ENCODE data around the gene TRIM65. TPM values are rescaled to one million over a fixed set of nuclear protein-coding genes. Genes with fewer than 3 reads are reported as not detected.

TRIM65 gene
- total and polyA plus RNA-seq, 2 of the 4 experiments (the other 2 are of a cell fraction), result 7.9 to 10.6 TPM

- H3K9me3 ChIP-seq (ENCODE audit: control insufficient read depth, insufficient read depth, low read length), result no peaks in the 10 kb centered on the region
- no peak overlapping the region for H3K23ac ChIP-seq (ENCODE audit: low read depth, low read length)
- no peak overlapping the region; the same call in 1 of the 2 replicates for H2AK5ac ChIP-seq (ENCODE audit: low read depth, low read length)
- H3K36me3 ChIP-seq (ENCODE audit: control insufficient read depth, insufficient read depth, low read length), result peaks cover 22% of the 10 kb centered on the region; the same call in 1 of the 2 replicates
- H4K91ac ChIP-seq (ENCODE audit: insufficient read depth, low read depth, low read length), result no peak overlapping the region
- H3K56ac ChIP-seq (ENCODE audit: extremely low read depth, insufficient read depth, low read length), result no peak overlapping the region
- no peak overlapping the region for H3K4ac ChIP-seq (ENCODE audit: low read depth, low read length)
- no peak overlapping the region for H3K4me2 ChIP-seq (ENCODE audit: low read depth, low read length)
- no peak overlapping the region for H4K5ac ChIP-seq (ENCODE audit: low read depth, low read length)
- H3K9ac ChIP-seq (ENCODE audit: low read depth, low read length), result no peak overlapping the region
- H3K18ac ChIP-seq (ENCODE audit: low read depth, low read length), result no peak overlapping the region
- peaks cover 6% of the 10 kb centered on the region for H3K4me1 ChIP-seq (ENCODE audit: control insufficient read depth, insufficient read depth, low read length)
- no peak overlapping the region for H3K27ac ChIP-seq (ENCODE audit: insufficient read depth, low read length)
- dilution Hi-C loops (cut with HindIII; ENCODE audit: low sequenced_read_pairs, unreplicated experiment) (no loop called here), in situ Hi-C loops (cut with MboI; ENCODE audit: low sequenced_read_pairs) (no loop called here), intact Hi-C loops (cut with micrococcal nuclease) (no loop called here)
- no peak overlapping the region for H3K14ac ChIP-seq (replicated peaks; ENCODE audit: low read depth, low read length)
- H2BK20ac ChIP-seq (ENCODE audit: low read depth, low read length), result no peak overlapping the region
- WGBS, 2 experiments (ENCODE audit: extremely low coverage in 2 of 2, insufficient read length in 1 of 2), result no CpG with 5 or more reads among the region's 22 CpGs
- no TSS peak for BruUV-seq (replicated peaks)
- H4K8ac ChIP-seq (ENCODE audit: low read depth in 2 of 2, low read length in 2 of 2), result no peak overlapping the region
- no peak overlapping the region for H2AFZ ChIP-seq (replicated peaks; ENCODE audit: low read length, poor library complexity)
- no peak overlapping the region for H2AK9ac ChIP-seq (replicated peaks; ENCODE audit: low read depth, low read length, poor library complexity)
- ATAC-seq (ENCODE audit: low read depth), result no peak
- CTCF ChIA-PET, result interaction anchor here (1.0 kb wide), 1 partner anchor 13 kb away, joined by 3 read pairs; no protein-coding TSS in a partner anchor
- 0 out of 4 replicates have a peak, but pooled peaks cover 0 to 2% of the 10 kb centered on the region in 2 experiments for H3K79me1 ChIP-seq (ENCODE audit: low read depth in 1 of 2, low read length in 2 of 2)
- DNase-seq, result no peak
- no peak overlapping the region for H3K4me3 ChIP-seq (ENCODE audit: insufficient read depth, low read depth, low read length)
- POLR2A ChIA-PET (ENCODE audit: unreplicated experiment), result no interaction called here
- no peak overlapping the region for H2BK120ac ChIP-seq (ENCODE audit: low read depth, low read length)
- no peaks in the 10 kb centered on the region; the same call in 1 of the 2 replicates for H4K20me1 ChIP-seq (ENCODE audit: insufficient read depth, low read length)
- H3K9me1 ChIP-seq (ENCODE audit: insufficient read depth, low read length), result 0 out of 2 replicates have a peak, but pooled peaks cover 4% of the 10 kb centered on the region
- H2BK5ac ChIP-seq (ENCODE audit: low read depth, low read length, poor library complexity, severe bottlenecking), result no peak overlapping the region
- H2BK15ac ChIP-seq (ENCODE audit: low read depth, low read length), result no peak overlapping the region
- no peaks in the 10 kb centered on the region for H3K27me3 ChIP-seq (ENCODE audit: control insufficient read depth, insufficient read depth, low read length)
- TF ChIP-seq CHD1 (IDR thresholded peaks at IDR 0.05; ENCODE audit: low read depth, low read length), result no peak
- TF ChIP-seq RAD21 (IDR thresholded peaks at IDR 0.05; ENCODE audit: low read length), result no peak
- no peak for TF ChIP-seq POLR2A (IDR thresholded peaks at IDR 0.05; ENCODE audit: low read depth, low read length)
- TF ChIP-seq ELK1 (IDR thresholded peaks at IDR 0.05; ENCODE audit: borderline replicate concordance, low read depth, low read length), result no peak
- TF ChIP-seq RCOR1 (IDR thresholded peaks at IDR 0.05; ENCODE audit: insufficient replicate concordance, low read length), result no peak
- TF ChIP-seq MAZ (IDR thresholded peaks at IDR 0.05; ENCODE audit: borderline replicate concordance, low read depth, low read length), result no peak
- TF ChIP-seq, protein P1, sequence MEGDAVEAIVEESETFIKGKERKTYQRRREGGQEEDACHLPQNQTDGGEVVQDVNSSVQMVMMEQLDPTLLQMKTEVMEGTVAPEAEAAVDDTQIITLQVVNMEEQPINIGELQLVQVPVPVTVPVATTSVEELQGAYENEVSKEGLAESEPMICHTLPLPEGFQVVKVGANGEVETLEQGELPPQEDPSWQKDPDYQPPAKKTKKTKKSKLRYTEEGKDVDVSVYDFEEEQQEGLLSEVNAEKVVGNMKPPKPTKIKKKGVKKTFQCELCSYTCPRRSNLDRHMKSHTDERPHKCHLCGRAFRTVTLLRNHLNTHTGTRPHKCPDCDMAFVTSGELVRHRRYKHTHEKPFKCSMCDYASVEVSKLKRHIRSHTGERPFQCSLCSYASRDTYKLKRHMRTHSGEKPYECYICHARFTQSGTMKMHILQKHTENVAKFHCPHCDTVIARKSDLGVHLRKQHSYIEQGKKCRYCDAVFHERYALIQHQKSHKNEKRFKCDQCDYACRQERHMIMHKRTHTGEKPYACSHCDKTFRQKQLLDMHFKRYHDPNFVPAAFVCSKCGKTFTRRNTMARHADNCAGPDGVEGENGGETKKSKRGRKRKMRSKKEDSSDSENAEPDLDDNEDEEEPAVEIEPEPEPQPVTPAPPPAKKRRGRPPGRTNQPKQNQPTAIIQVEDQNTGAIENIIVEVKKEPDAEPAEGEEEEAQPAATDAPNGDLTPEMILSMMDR (conservative IDR thresholded peaks at IDR 0.05; ENCODE audit: low read depth, low read length), result no peak
- no peak for TF ChIP-seq MXI1 (IDR thresholded peaks at IDR 0.05; ENCODE audit: borderline replicate concordance, low read depth, low read length)
Measured at GRCh38 chr17:75842963-75843576, 53.7 kb downstream of the TRIM65 start.

All from IMR-90 (cell line).